ENCODE results near the gene LDHA.
"Not testable (repeated sequence)": the region's sequence is repeated elsewhere in the genome, so short reads cannot be mapped to it uniquely, and the experiment has no call there.

LDHA gene

DNA sequence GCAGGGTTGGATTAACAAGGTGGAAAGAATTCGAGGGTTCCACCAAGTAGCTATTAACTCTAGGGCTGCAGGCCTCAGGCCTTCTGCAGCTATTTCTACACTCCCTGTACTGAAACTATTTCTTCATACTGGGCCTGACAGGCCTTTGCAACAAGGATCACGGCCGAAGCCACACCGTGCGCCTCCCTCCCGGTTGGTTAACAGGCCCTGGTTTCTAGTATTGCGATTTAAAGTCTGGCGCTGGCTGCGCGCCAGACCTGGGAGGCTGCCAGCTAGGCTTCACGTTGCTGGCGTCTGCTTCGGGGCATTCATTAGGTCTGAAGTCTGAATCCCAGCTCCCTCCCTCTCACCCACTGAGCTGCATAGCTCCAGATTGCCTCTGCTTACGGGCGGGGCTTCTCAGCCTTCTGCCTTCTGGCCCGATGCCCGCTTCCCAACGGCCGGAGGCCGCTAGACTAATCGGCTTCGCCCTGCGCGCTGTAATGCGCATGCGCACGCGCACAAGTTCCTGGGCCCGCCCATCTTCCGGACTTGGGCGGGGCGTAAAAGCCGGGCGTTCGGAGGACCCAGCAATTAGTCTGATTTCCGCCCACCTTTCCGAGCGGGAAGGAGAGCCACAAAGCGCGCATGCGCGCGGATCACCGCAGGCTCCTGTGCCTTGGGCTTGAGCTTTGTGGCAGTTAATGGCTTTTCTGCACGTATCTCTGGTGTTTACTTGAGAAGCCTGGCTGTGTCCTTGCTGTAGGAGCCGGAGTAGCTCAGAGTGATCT is 1.6 kb downstream of the LDHA start:
- H4K8ac ChIP-seq (ENCODE audit: low read depth, low read length), result no peak overlapping the region
- H2BK15ac ChIP-seq (replicated peaks; ENCODE audit: low read depth), result no peak overlapping the region
- peaks cover 3% of the 10 kb centered on the region for H3K4me1 ChIP-seq (ENCODE audit: control insufficient read depth, low read depth, low read length)
- H3K36me3 ChIP-seq (ENCODE audit: control insufficient read depth, insufficient read depth, low read length), result peaks cover 16% of the 10 kb centered on the region
- peaks cover 3% of the 10 kb centered on the region for H3K79me1 ChIP-seq (ENCODE audit: low read length)
- peak overlapping the region; percentile 87 for H3K27ac ChIP-seq (ENCODE audit: low read depth, low read length)
- peak overlapping the region; percentile 89 for H3K4me3 ChIP-seq (ENCODE audit: low read length)
- H2BK120ac ChIP-seq (ENCODE audit: low read depth, low read length), result no peak overlapping the region
- peak; percentile 99 for DNase-seq
- peak overlapping the region; percentile 89 for H3K4me2 ChIP-seq (ENCODE audit: low read length)
- H3K56ac ChIP-seq (ENCODE audit: low read length), result peak overlapping the region; percentile 92
- H3K79me2 ChIP-seq (ENCODE audit: control insufficient read depth, insufficient read depth, low read length), result peaks cover 23% of the 10 kb centered on the region
- H3K9ac ChIP-seq (ENCODE audit: low read length), result peak overlapping the region; percentile 96
- no peak overlapping the region for H4K5ac ChIP-seq (ENCODE audit: low read length)
- H3K4ac ChIP-seq (ENCODE audit: low read depth, low read length), result peak overlapping the region; percentile 19
- no peak overlapping the region for H2BK5ac ChIP-seq (ENCODE audit: low read length)
- WGBS (ENCODE audit: extremely low coverage, insufficient coverage, low lambda C conversion rate), result no CpG with 5 or more reads among the region's 46 CpGs
- H2AK5ac ChIP-seq (ENCODE audit: low read length), result no peak overlapping the region
- no peak overlapping the region for H3K18ac ChIP-seq (ENCODE audit: low read length)
- H3K27me3 ChIP-seq (ENCODE audit: insufficient read depth, low read length, poor library complexity), result no peaks in the 10 kb centered on the region
- no peak overlapping the region for H3K23ac ChIP-seq (ENCODE audit: low read length)

DNA sequence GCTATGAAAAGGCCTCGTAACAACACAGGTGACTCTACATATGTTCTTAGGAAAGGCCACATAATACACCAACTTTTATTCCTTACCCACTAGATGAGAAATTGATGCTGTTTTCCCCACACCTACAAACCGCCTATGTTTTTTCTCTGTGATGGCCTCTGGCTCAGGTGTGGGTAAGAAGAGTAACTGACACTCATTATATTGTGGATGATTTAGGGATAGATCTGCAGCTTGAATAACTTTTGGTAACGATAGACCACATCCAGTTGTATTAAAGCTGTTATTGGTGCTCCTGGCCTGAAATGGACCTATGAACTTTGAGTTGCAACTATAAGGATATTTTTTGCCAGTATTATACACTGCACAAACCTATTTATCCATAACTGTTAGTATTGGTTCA is 3.6 kb downstream of the LDHA start:
- Histone ChIP-seq H3K56ac (ENCODE audit: low read length) (no peak overlapping the region), H3K79me2 (ENCODE audit: control insufficient read depth, insufficient read depth, low read length) (peaks cover 23% of the 10 kb centered on the region), H3K23ac (ENCODE audit: low read length) (no peak overlapping the region), H3K27me3 (ENCODE audit: insufficient read depth, low read length, poor library complexity) (no peaks in the 10 kb centered on the region), H3K9ac (ENCODE audit: low read length) (no peak overlapping the region), H2BK15ac (replicated peaks; ENCODE audit: low read depth) (no peak overlapping the region), H3K27ac (ENCODE audit: low read depth, low read length) (no peak overlapping the region), H3K4me3 (ENCODE audit: low read length) (no peak overlapping the region), H3K79me1 (ENCODE audit: low read length) (peaks cover 3% of the 10 kb centered on the region), H3K36me3 (ENCODE audit: control insufficient read depth, insufficient read depth, low read length) (peaks cover 19% of the 10 kb centered on the region), H4K5ac (ENCODE audit: low read length) (no peak overlapping the region), H3K4me1 (ENCODE audit: control insufficient read depth, low read depth, low read length) (peaks cover 3% of the 10 kb centered on the region), H3K18ac (ENCODE audit: low read length) (no peak overlapping the region), H2BK120ac (ENCODE audit: low read depth, low read length) (no peak overlapping the region), H3K4ac (ENCODE audit: low read depth, low read length) (no peak overlapping the region), H4K8ac (ENCODE audit: low read depth, low read length) (no peak overlapping the region), H2AK5ac (ENCODE audit: low read length) (no peak overlapping the region), H2BK5ac (ENCODE audit: low read length) (no peak overlapping the region), H3K4me2 (ENCODE audit: low read length) (no peak overlapping the region)
- WGBS (ENCODE audit: extremely low coverage, insufficient coverage, low lambda C conversion rate), result no CpG with 5 or more reads among the region's 3 CpGs
- no peak for DNase-seq

DNA sequence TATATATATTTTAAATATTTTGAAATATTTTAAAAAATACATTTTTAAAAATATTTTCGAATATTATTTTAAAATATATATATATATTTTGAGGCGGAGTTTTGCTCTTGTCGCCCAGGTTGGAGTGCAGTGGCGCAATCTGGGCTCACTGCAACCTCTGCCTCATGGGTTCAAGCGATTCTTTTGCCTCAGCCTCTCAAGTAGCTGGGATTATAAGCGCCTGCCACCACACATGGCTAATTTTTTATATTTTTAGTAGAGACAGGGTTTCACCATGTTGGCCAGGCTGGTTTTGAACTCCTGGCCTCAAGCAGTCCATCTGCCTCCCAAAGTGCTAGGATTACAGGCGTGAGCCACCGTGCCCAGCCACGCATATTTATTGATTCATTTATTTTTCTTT is 6.7 kb downstream of the LDHA start:
- H3K79me1 ChIP-seq (ENCODE audit: low read length); H3K27ac ChIP-seq (ENCODE audit: low read depth, low read length); DNase-seq; H2BK120ac ChIP-seq (ENCODE audit: low read depth, low read length); H3K79me2 ChIP-seq (ENCODE audit: control insufficient read depth, insufficient read depth, low read length); H4K8ac ChIP-seq (ENCODE audit: low read depth, low read length); H2BK5ac ChIP-seq (ENCODE audit: low read length); H3K4me1 ChIP-seq (ENCODE audit: control insufficient read depth, low read depth, low read length); H3K4me3 ChIP-seq (ENCODE audit: low read length); H3K18ac ChIP-seq (ENCODE audit: low read length); H3K4me2 ChIP-seq (ENCODE audit: low read length); H3K56ac ChIP-seq (ENCODE audit: low read length); H2AK5ac ChIP-seq (ENCODE audit: low read length); H4K5ac ChIP-seq (ENCODE audit: low read length); H3K9ac ChIP-seq (ENCODE audit: low read length); H3K23ac ChIP-seq (ENCODE audit: low read length); H2BK15ac ChIP-seq (replicated peaks; ENCODE audit: low read depth); H3K27me3 ChIP-seq (ENCODE audit: insufficient read depth, low read length, poor library complexity); H3K4ac ChIP-seq (ENCODE audit: low read depth, low read length): not testable (repeated sequence)
- no CpG with 5 or more reads among the region's 9 CpGs for WGBS (ENCODE audit: extremely low coverage, insufficient coverage, low lambda C conversion rate)
- H3K36me3 ChIP-seq (ENCODE audit: control insufficient read depth, insufficient read depth, low read length), result peaks cover 24% of the 10 kb centered on the region

DNA sequence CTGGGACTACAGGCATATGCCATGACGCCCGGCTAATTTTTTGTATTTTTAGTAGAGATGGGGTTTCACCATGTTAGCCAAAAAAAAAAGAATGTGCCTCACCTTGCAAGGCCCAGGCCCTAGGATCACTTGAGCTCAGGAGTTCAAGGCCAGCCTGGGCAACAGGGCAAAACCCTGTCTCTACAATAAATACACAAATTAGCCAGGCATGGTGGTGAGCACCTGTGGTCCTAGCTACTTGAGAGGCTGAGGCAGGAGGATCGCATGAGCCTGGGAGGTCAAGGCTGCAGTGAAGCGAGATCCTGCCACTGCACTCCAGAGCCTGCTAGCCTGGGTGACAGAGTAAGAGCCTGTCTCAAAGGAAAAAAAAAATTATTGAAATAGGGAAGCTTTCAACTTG is 9.7 kb downstream of the LDHA start:
- Histone ChIP-seq H3K4me1 (ENCODE audit: control insufficient read depth, low read depth, low read length) (no peaks in the 10 kb centered on the region), H3K56ac (ENCODE audit: low read length) (no peak overlapping the region), H4K5ac (ENCODE audit: low read length) (no peak overlapping the region), H3K27me3 (ENCODE audit: insufficient read depth, low read length, poor library complexity) (no peaks in the 10 kb centered on the region), H2BK15ac (replicated peaks; ENCODE audit: low read depth) (no peak overlapping the region), H3K4ac (ENCODE audit: low read depth, low read length) (no peak overlapping the region), H3K4me3 (ENCODE audit: low read length) (no peak overlapping the region), H4K8ac (ENCODE audit: low read depth, low read length) (no peak overlapping the region), H3K9ac (ENCODE audit: low read length) (no peak overlapping the region), H3K4me2 (ENCODE audit: low read length) (no peak overlapping the region), H2BK5ac (ENCODE audit: low read length) (no peak overlapping the region), H3K27ac (ENCODE audit: low read depth, low read length) (no peak overlapping the region), H2AK5ac (ENCODE audit: low read length) (no peak overlapping the region), H3K79me2 (ENCODE audit: control insufficient read depth, insufficient read depth, low read length) (no peaks in the 10 kb centered on the region), H2BK120ac (ENCODE audit: low read depth, low read length) (no peak overlapping the region), H3K36me3 (ENCODE audit: control insufficient read depth, insufficient read depth, low read length) (peaks cover 26% of the 10 kb centered on the region), H3K79me1 (ENCODE audit: low read length) (no peaks in the 10 kb centered on the region), H3K18ac (ENCODE audit: low read length) (no peak overlapping the region), H3K23ac (ENCODE audit: low read length) (no peak overlapping the region)
- WGBS (ENCODE audit: extremely low coverage, insufficient coverage, low lambda C conversion rate), result no CpG with 5 or more reads among the region's 4 CpGs
- DNase-seq, result no peak

DNA sequence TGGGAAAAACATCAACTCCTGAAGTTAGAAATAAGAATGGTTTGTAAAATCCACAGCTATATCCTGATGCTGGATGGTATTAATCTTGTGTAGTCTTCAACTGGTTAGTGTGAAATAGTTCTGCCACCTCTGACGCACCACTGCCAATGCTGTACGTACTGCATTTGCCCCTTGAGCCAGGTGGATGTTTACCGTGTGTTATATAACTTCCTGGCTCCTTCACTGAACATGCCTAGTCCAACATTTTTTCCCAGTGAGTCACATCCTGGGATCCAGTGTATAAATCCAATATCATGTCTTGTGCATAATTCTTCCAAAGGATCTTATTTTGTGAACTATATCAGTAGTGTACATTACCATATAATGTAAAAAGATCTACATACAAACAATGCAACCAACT is 13.0 kb downstream of the LDHA start:
- H3K27ac ChIP-seq (ENCODE audit: low read depth, low read length); H3K79me2 ChIP-seq (ENCODE audit: control insufficient read depth, insufficient read depth, low read length); H2BK5ac ChIP-seq (ENCODE audit: low read length); H3K4me3 ChIP-seq (ENCODE audit: low read length); H3K18ac ChIP-seq (ENCODE audit: low read length); H3K9ac ChIP-seq (ENCODE audit: low read length); H3K4me1 ChIP-seq (ENCODE audit: control insufficient read depth, low read depth, low read length); H3K4me2 ChIP-seq (ENCODE audit: low read length); H3K27me3 ChIP-seq (ENCODE audit: insufficient read depth, low read length, poor library complexity); H3K56ac ChIP-seq (ENCODE audit: low read length); H2BK120ac ChIP-seq (ENCODE audit: low read depth, low read length); DNase-seq; H3K23ac ChIP-seq (ENCODE audit: low read length); H3K4ac ChIP-seq (ENCODE audit: low read depth, low read length); H3K79me1 ChIP-seq (ENCODE audit: low read length); H2BK15ac ChIP-seq (replicated peaks; ENCODE audit: low read depth); H2AK5ac ChIP-seq (ENCODE audit: low read length); H4K5ac ChIP-seq (ENCODE audit: low read length); H4K8ac ChIP-seq (ENCODE audit: low read depth, low read length): not testable (repeated sequence)
- peaks cover 12% of the 10 kb centered on the region for H3K36me3 ChIP-seq (ENCODE audit: control insufficient read depth, insufficient read depth, low read length)
- WGBS (ENCODE audit: extremely low coverage, insufficient coverage, low lambda C conversion rate), result no CpG with 5 or more reads among the region's 3 CpGs
